IMR-90 (cell line): Measurements from ENCODE around the gene WDR54. TPM values are rescaled to one million over a fixed set of nuclear protein-coding genes. Genes with fewer than 3 reads are reported as not detected.

Experiments used
- ATAC-seq: fragments of 200-7000 bp; cut with Tn5 transposase; 2 replicates; pipeline ENCODE4 v1.9.1; 2020; ENCODE audit warnings: low read depth, mild to moderate bottlenecking, moderate library complexity
- BruUV-seq: library from RNA; stranded (reverse); fragments of 400-500 nt; replicated peaks from 2 replicates; lab custom pipeline; 2021; lab: Mats Ljungman, UMichigan
- CTCF ChIA-PET: fragments of 300-600 bp; formaldehyde crosslinking; extraction: SDS; loops from one replicate; lab custom pipeline; 2021; ENCODE audit warnings: antibody characterized with exemption; lab: Yijun Ruan, JAX
- POLR2A ChIA-PET: fragments of 300-600 bp; sonication (Branson Sonifier 250); formaldehyde crosslinking; loops from one replicate; lab custom pipeline; 2022; ENCODE audit warnings: antibody characterized with exemption; ENCODE audit not compliant: unreplicated experiment; lab: Charles Lee
- DNase-seq: peaks from one replicate; pipeline ENCODE4 v3.0.0; 2013
- H2AFZ ChIP-seq: replicated peaks from 2 replicates; pipeline ENCODE3; 2013; ENCODE audit warnings: low read length, mild to moderate bottlenecking; ENCODE audit not compliant: poor library complexity
- H2AK5ac ChIP-seq: 2 replicates; pipeline ENCODE4 v1.6.1; 2013; ENCODE audit warnings: low read depth, low read length, inconsistent platforms
- H2AK9ac ChIP-seq: replicated peaks from 2 replicates; pipeline ENCODE3; 2013; ENCODE audit warnings: mild to moderate bottlenecking, low read depth, low read length, moderate library complexity; ENCODE audit not compliant: poor library complexity
- H2BK120ac ChIP-seq: 2 replicates; pipeline ENCODE4 v1.6.1; 2013; ENCODE audit warnings: low read depth, low read length, inconsistent platforms
- H2BK15ac ChIP-seq: 3 replicates; pipeline ENCODE4 v1.6.1; 2013; ENCODE audit warnings: low read depth, low read length, inconsistent platforms
- H2BK20ac ChIP-seq: 2 replicates; pipeline ENCODE4 v1.6.1; 2013; ENCODE audit warnings: low read depth, mild to moderate bottlenecking, inconsistent platforms, low read length, moderate library complexity
- H2BK5ac ChIP-seq: 2 replicates; pipeline ENCODE4 v1.6.1; 2013; ENCODE audit warnings: mild to moderate bottlenecking, low read depth, low read length, inconsistent platforms; ENCODE audit not compliant: poor library complexity, severe bottlenecking
- H3K14ac ChIP-seq: replicated peaks from 2 replicates; pipeline ENCODE4 v1.6.1; 2013; ENCODE audit warnings: low read depth, low read length, inconsistent platforms
- H3K18ac ChIP-seq: 2 replicates; pipeline ENCODE4 v1.6.1; 2013; ENCODE audit warnings: low read depth, low read length, control low read depth
- H3K23ac ChIP-seq: 2 replicates; pipeline ENCODE4 v1.6.1; 2013; ENCODE audit warnings: low read depth, low read length, inconsistent platforms
- H3K27ac ChIP-seq: 2 replicates; pipeline ENCODE4 v1.5.1; 2013; ENCODE audit warnings: mild to moderate bottlenecking, control low read depth, low read length; ENCODE audit not compliant: insufficient read depth
- H3K27me3 ChIP-seq: 2 replicates; pipeline ENCODE4 v1.6.1; 2013; ENCODE audit warnings: low read length; ENCODE audit not compliant: control insufficient read depth, insufficient read depth
- H3K36me3 ChIP-seq: 2 replicates; pipeline ENCODE4 v1.6.1; 2013; ENCODE audit warnings: low read length, mixed read lengths; ENCODE audit not compliant: control insufficient read depth, insufficient read depth
- H3K4ac ChIP-seq: 2 replicates; pipeline ENCODE4 v1.6.1; 2013; ENCODE audit warnings: low read depth, low read length, inconsistent platforms
- H3K4me1 ChIP-seq: 2 replicates; pipeline ENCODE4 v1.6.1; 2013; ENCODE audit warnings: low read length, mixed read lengths; ENCODE audit not compliant: control insufficient read depth, insufficient read depth
- H3K4me2 ChIP-seq: 2 replicates; pipeline ENCODE4 v1.6.1; 2013; ENCODE audit warnings: low read depth, mild to moderate bottlenecking, control low read depth, low read length, moderate library complexity
- H3K4me3 ChIP-seq: 2 replicates; pipeline ENCODE4 v1.5.1; 2013; ENCODE audit warnings: low read depth, mild to moderate bottlenecking, control low read depth, low read length, moderate library complexity; ENCODE audit not compliant: insufficient read depth
- H3K56ac ChIP-seq: 2 replicates; pipeline ENCODE4 v1.6.1; 2013; ENCODE audit warnings: low read length, inconsistent platforms; ENCODE audit not compliant: insufficient read depth; ENCODE audit errors: extremely low read depth
- H3K79me1 ChIP-seq, 2 experiments: 2 replicates each; pipeline ENCODE4 v1.6.1; 2013; ENCODE audit warnings: low read length in 2 of 2, inconsistent platforms in 1 of 2, low read depth in 1 of 2
- H3K9ac ChIP-seq: 2 replicates; pipeline ENCODE4 v1.6.1; 2013; ENCODE audit warnings: low read depth, low read length, control low read depth
- H3K9me1 ChIP-seq: 2 replicates; pipeline ENCODE4 v1.6.1; 2013; ENCODE audit warnings: low read length, inconsistent platforms; ENCODE audit not compliant: insufficient read depth
- H3K9me3 ChIP-seq: 2 replicates; pipeline ENCODE4 v1.6.1; 2013; ENCODE audit warnings: low read length; ENCODE audit not compliant: control insufficient read depth, insufficient read depth
- H4K20me1 ChIP-seq: 2 replicates; pipeline ENCODE4 v1.6.1; 2013; ENCODE audit warnings: low read length, inconsistent platforms; ENCODE audit not compliant: insufficient read depth
- H4K5ac ChIP-seq: 2 replicates; pipeline ENCODE4 v1.6.1; 2013; ENCODE audit warnings: mild to moderate bottlenecking, low read depth, low read length, control low read depth
- H4K8ac ChIP-seq, 2 experiments: 2 replicates each; pipeline ENCODE4 v1.6.1; 2013; ENCODE audit warnings: low read depth in 2 of 2, low read length in 2 of 2, control low read depth in 1 of 2, inconsistent platforms in 1 of 2
- H4K91ac ChIP-seq: 2 replicates; pipeline ENCODE4 v1.6.1; 2013; ENCODE audit warnings: low read depth, low read length, inconsistent platforms; ENCODE audit not compliant: insufficient read depth
- CEBPB ChIP-seq: IDR thresholded peaks from 2 replicates; pipeline ENCODE4 v1.6.1; 2012; ENCODE audit warnings: low read depth, low read length, improper control_type of control experiment
- MXI1 ChIP-seq: IDR thresholded peaks from 2 replicates; pipeline ENCODE4 v1.6.1; 2012; ENCODE audit warnings: low read depth, mild to moderate bottlenecking, low read length, moderate library complexity, borderline replicate concordance
- RFX5 ChIP-seq: IDR thresholded peaks from 2 replicates; pipeline ENCODE4 v1.8.0; 2012; ENCODE audit warnings: low read depth, mild to moderate bottlenecking, low read length, moderate library complexity
- USF2 ChIP-seq: fragments of 150-350 bp; IDR thresholded peaks from 2 replicates; pipeline ENCODE4 v1.6.1; 2017; ENCODE audit warnings: mild to moderate bottlenecking, antibody characterized with exemption, low read length, low read depth
- WGBS, 2 experiments: methylation state at CpG; one replicate each; pipeline versions ENCODE4 v1.1.5 to v1.1.7; 2013; ENCODE audit warnings: missing lambda C conversion rate in 2 of 2; ENCODE audit not compliant: insufficient read length in 1 of 2; ENCODE audit errors: extremely low coverage in 2 of 2; 5-methylcytosine and 5-hydroxymethylcytosine counted together
- dilution Hi-C: fragments of 300-500 bp; cut with HindIII; formaldehyde crosslinking; loops from one replicate; pipeline ENCODE4 v1.14.3; 2018; ENCODE audit warnings: low sequenced_read_pairs; ENCODE audit not compliant: unreplicated experiment
- in situ Hi-C: fragments of 300-500 bp; cut with MboI; formaldehyde crosslinking; loops from 3 replicates; pipeline ENCODE4 v1.14.3; 2019; ENCODE audit warnings: low sequenced_read_pairs, inconsistent platforms, mixed read lengths
- intact Hi-C: fragments of 100-400 bp; cut with micrococcal nuclease; formaldehyde crosslinking; loops from 2 replicates; pipeline ENCODE4 v1.10.0; 2022
- polyA plus RNA-seq, 3 experiments: library from polyadenylated mRNA; depleted of rRNA; stranded (reverse); fragments of >200 nt; gene quantifications; 2 replicates each; pipeline ENCODE4 v1.2.3, GENCODE V29; 2012; ENCODE audit warnings: low replicate concordance in 1 of 3
- total RNA-seq: library from RNA; depleted of rRNA; stranded (reverse); fragments of >200 nt; gene quantifications from 2 replicates; pipeline ENCODE4 v1.2.3, GENCODE V29; 2012
- TF ChIP-seq, protein P1 (sequence below): fragments of 150-350 bp; IDR thresholded peaks from 2 replicates; pipeline ENCODE4 v1.6.1; 2016; ENCODE audit warnings: low read depth, mild to moderate bottlenecking, low read length, moderate library complexity, borderline replicate concordance

Gene WDR54
- total and polyA plus RNA-seq, 2 of the 4 experiments (the other 2 are of a cell fraction) = 47.9 to 57.2 TPM

GRCh38 chr2:74393525-74393924 is 28.0 kb upstream of the WDR54 start:
- H3K9me3 ChIP-seq = no peaks in the 10 kb centered on the region
- H3K9ac ChIP-seq = no peak overlapping the region
- no peak overlapping the region for H2BK5ac ChIP-seq
- no peak overlapping the region for H3K56ac ChIP-seq
- no peak overlapping the region for H2AFZ ChIP-seq
- H3K4me3 ChIP-seq = no peak overlapping the region
- ChIA-PET POLR2A (no interaction called here), CTCF (no interaction called here)
- BruUV-seq = no TSS peak
- H2BK120ac ChIP-seq = no peak overlapping the region
- peaks cover 13% of the 10 kb centered on the region; the same call in 1 of the 2 replicates for H4K20me1 ChIP-seq
- no peak overlapping the region for H4K5ac ChIP-seq
- peaks cover 15% of the 10 kb centered on the region for H3K9me1 ChIP-seq
- H3K4me1 ChIP-seq = peaks cover 2% of the 10 kb centered on the region; the same call in 1 of the 2 replicates
- H3K36me3 ChIP-seq = no peaks in the 10 kb centered on the region
- WGBS, 2 experiments = no CpG with 5 or more reads among the region's 1 CpG
- H3K23ac ChIP-seq = no peak overlapping the region
- H3K27ac ChIP-seq = no peak overlapping the region
- peaks cover 4% of the 10 kb centered on the region for H3K27me3 ChIP-seq
- in situ Hi-C loops = no loop called here
- no peak overlapping the region for H2BK15ac ChIP-seq
- H2BK20ac ChIP-seq = no peak overlapping the region
- H3K79me1 ChIP-seq = peaks cover 12 to 29% of the 10 kb centered on the region in 2 experiments; a peak in 3 of 4 replicates
- DNase-seq (no peak), ATAC-seq (no peak)
- intact Hi-C loops = loop anchor here (5.0 to 10.0 kb wide), 2 partner anchors 61 to 469 kb away; partner anchors contain the start of gene DGUOK
- H4K91ac ChIP-seq = no peak overlapping the region
- H3K4ac ChIP-seq = no peak overlapping the region
- H3K4me2 ChIP-seq = no peak overlapping the region
- H2AK9ac ChIP-seq = no peak overlapping the region
- TF ChIP-seq MXI1 = no peak
- TF ChIP-seq, protein P1, sequence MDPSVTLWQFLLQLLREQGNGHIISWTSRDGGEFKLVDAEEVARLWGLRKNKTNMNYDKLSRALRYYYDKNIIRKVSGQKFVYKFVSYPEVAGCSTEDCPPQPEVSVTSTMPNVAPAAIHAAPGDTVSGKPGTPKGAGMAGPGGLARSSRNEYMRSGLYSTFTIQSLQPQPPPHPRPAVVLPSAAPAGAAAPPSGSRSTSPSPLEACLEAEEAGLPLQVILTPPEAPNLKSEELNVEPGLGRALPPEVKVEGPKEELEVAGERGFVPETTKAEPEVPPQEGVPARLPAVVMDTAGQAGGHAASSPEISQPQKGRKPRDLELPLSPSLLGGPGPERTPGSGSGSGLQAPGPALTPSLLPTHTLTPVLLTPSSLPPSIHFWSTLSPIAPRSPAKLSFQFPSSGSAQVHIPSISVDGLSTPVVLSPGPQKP = no peak
- TF ChIP-seq RFX5 = no peak
- TF ChIP-seq CEBPB = peak; percentile 71
- TF ChIP-seq USF2 = no peak
- H3K14ac ChIP-seq = no peak overlapping the region
- H4K8ac ChIP-seq = no peak overlapping the region
- no peak overlapping the region for H2AK5ac ChIP-seq
- no peak overlapping the region for H3K18ac ChIP-seq
- dilution Hi-C loops = no loop called here
